Motor neuron (in vitro differentiated cells): ENCODE data around the gene ZW10. TPM values are rescaled to one million over a fixed set of nuclear protein-coding genes. Genes with fewer than 3 reads are reported as not detected.
"Not testable (repeated sequence)": the region's sequence is repeated elsewhere in the genome, so short reads cannot be mapped to it uniquely, and the experiment has no call there.

Experiments
- ATAC-seq, 8 experiments: fragments of 200-7000 bp; cut with Tn5 transposase; replicated peaks in 6 of 8; 2 replicates each; pipeline ENCODE4 v1.8.0; 2021; ENCODE audit warnings: mild to moderate bottlenecking in 8 of 8, moderate library complexity in 8 of 8
- H3K27ac ChIP-seq, 2 donors: fragments of 250-450 bp; sonication (Bioruptor Pico); 2 replicates each; pipeline ENCODE4 v1.9.0; 2021; ENCODE audit warnings: antibody characterized with exemption in 2 of 2, mild to moderate bottlenecking in 2 of 2, moderate library complexity in 1 of 2
- H3K4me1 ChIP-seq, 2 donors: fragments of 250-450 bp; sonication (Bioruptor Pico); replicated peaks in 1 of 2; 2 replicates each; pipeline ENCODE4 v1.6.1; 2021; ENCODE audit warnings: antibody characterized with exemption in 2 of 2, mild to moderate bottlenecking in 2 of 2, moderate library complexity in 1 of 2
- H3K4me3 ChIP-seq, 5 donors: fragments of 250-450 bp; sonication (Bioruptor Pico); 2 replicates each; pipeline ENCODE4 v1.9.0; 2021; ENCODE audit warnings: antibody characterized with exemption in 5 of 5, mild to moderate bottlenecking in 5 of 5, moderate library complexity in 4 of 5
- WGBS, 10 experiments: fragments of 450-650 bp; shearing (Covaris generic); methylation state at CpG; one replicate each; pipeline ENCODE4 v1.0.0; 2022; 5-methylcytosine and 5-hydroxymethylcytosine counted together
- in situ Hi-C, 9 experiments: fragments of 400-800 bp; cut with MboI; loops; one replicate each; pipeline ENCODE4 v1.15.0; 2021; ENCODE audit warnings: low sequenced_read_pairs in 9 of 9, low pct_unique_long_range_greater_than_20kb in 2 of 9; ENCODE audit not compliant: unreplicated experiment in 9 of 9
- total RNA-seq, 8 experiments: library from RNA; unstranded; fragments of 300-600 nt; gene quantifications; 2 replicates each; pipeline versions ENCODE4 v1.2.3 to v1.2.4, GENCODE V29; 2022

ZW10 gene
- total RNA-seq, 8 experiments from 2014 or later = 10.1 to 25.5 (median 17.9) TPM

DNA sequence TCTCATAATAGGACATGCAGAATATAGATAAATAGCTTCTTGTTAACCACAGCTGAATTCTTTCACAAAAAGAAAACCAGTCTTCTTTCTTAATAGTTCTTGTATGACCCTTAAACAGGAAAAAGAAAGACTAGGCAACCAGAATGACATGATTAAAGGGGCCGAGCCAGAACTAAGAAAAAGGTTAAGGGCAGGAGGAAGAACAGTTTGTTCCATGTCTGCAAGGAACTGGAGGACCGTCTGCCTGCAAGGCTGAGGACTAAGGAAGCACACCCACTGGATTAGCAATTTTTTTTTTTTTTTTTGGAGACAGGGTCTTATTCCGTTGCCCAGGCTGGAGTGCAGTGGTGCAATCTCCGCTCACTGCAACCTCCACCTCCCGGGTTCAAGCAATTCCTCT lies 41.4 kb downstream of the ZW10 start:
- Histone ChIP-seq H3K4me3 (no peak overlapping the region), H3K4me1 (peaks cover 7 to 20% of the 10 kb centered on the region in 2 donors), H3K27ac (no peak overlapping the region)
- in situ Hi-C loops = loop anchor here in 4 of 9 experiments (25.0 kb wide), 1 partner anchor 420 kb away; the partner anchor contains the start of gene TTC12 (in 4 of the 4)
- WGBS, 10 experiments = 71 to 98% (median 90%) methylated on average over 1 to 5 of the region's 5 CpGs; no CpG with 5 or more reads in 3 of the 10 experiments
- ATAC-seq = no peak

DNA sequence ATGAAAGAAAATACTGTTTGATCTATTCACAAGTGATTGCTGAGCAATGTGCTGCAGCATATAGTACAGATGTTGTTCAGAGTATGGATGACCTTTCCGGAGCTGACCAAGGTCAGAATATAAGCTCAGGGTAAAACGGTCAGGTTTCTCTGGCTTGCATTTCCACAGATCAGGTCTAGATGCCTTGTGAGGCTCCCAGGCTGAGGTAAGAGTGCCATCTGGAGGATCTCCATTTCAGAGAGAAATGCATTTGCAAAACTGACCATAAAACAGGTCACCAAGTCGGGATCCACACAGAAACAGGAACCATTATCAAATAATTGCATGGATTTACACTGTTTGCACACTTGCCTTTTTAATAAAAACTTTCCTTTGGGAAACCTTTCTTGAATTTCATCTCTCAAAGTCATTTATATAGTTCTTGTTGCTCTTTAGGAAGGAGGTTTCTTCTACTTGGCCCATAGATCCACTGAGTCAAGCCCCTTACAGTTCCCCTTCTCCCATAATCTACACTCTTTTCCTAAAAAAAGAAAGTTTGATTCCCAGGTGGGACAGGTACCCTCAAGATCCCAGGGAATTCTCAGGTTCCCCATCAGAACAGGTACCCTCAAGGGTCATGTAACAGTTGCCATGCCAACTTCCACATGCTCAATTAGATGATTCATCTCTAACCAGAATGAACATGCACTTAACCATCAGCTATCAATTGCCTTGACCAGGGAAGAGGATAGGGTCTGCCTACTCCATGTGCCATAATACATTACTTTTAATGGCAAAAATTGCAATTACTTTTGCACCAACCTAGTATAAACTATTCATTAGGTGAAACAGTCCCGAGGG lies 42.4 kb downstream of the ZW10 start:
- in situ Hi-C loops = loop anchor here in 4 of 9 experiments (25.0 kb wide), 1 partner anchor 419 kb away; the partner anchor contains the start of gene TTC12 (in 4 of the 4)
- ATAC-seq = peak; percentile 60 to 87 (median 74)
- Histone ChIP-seq H3K4me1 (peaks cover 7 to 20% of the 10 kb centered on the region in 2 donors), H3K4me3 (no peak overlapping the region), H3K27ac (no peak overlapping the region)
- 20 to 70% (median 35%) methylated on average over 1 to 4 of the region's 4 CpGs; no CpG with 5 or more reads in 2 of the 10 experiments for WGBS, 10 experiments

DNA sequence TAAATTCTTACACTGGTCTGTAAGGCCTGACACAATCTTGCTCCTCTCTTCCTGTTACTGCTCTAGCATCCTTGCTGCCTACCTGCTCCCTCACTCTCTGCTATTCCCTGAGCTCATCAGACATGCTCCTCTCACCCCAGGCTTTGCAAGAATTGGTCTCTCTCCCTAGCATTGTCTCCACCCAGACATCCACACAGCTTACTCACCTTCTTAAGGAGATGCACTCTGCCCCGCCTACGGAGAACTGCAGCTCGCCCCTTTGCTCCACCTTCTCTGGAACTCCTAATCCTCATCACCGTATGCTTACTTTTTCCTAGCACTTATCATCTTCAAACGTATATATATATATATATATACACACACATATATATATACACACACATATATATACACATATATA lies 44.0 kb downstream of the ZW10 start:
- no peak overlapping the region for H3K27ac ChIP-seq
- WGBS, 10 experiments = 0 to 87% (median 69%) methylated on average over 1 to 5 of the region's 5 CpGs; no CpG with 5 or more reads in 3 of the 10 experiments
- ATAC-seq = peak in 2 of 8 experiments; percentile 50 to 84
- no peak overlapping the region for H3K4me3 ChIP-seq
- H3K4me1 ChIP-seq = peaks cover 7 to 24% of the 10 kb centered on the region in 2 donors
- in situ Hi-C loops = loop anchor here in 4 of 9 experiments (25.0 kb wide), 1 partner anchor 417 kb away; the partner anchor contains the start of gene TTC12 (in 4 of the 4)

DNA sequence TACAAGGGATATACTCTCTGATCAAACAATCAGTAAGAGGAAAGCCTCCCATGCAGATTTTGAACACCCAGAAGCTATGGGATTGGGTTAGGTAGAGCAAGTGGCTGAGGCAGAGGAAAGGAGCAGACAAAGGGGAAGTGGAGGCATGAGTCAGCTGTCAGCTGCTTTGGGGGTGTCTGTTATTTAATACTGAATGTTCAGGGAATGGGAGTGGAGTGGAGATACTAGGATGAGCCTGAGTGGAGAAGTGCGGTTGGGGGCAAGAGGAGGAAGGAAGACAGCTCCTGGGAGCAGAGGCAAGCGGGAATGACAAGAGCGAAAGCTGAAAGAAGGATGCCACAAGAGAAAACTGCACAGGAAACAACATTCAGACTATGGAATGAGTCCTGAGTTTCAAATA lies 44.7 kb downstream of the ZW10 start:
- no peak overlapping the region for H3K27ac ChIP-seq
- H3K4me1 ChIP-seq = peaks cover 7 to 24% of the 10 kb centered on the region in 2 donors
- no peak for ATAC-seq
- no peak overlapping the region for H3K4me3 ChIP-seq
- WGBS, 10 experiments = 77 to 100% (median 100%) methylated on average over 1 to 3 of the region's 3 CpGs; no CpG with 5 or more reads in 1 of the 10 experiments
- in situ Hi-C loops = loop anchor here in 4 of 9 experiments (25.0 kb wide), 1 partner anchor 417 kb away; the partner anchor contains the start of gene TTC12 (in 4 of the 4)

DNA sequence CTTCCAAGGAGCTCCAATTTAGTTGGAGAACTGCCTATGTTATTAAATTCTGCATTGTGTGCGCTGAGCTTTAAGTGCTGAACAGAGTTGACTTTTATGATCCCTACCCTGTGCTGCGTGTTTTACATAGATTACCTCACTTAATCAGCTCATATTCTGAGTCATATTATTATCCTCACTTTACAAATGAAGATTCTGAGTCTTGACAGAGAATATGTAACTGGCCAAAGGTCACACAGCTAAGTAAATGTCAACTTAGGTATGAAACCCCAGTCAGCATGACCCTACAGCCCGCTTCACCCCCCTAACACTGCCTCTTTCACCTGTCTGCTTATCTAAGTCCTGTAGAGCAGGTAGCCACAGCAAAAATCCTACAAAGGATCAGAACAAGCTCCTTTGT lies 47.6 kb downstream of the ZW10 start:
- peak in 4 of 8 experiments; percentile 55 to 78 (median 60) for ATAC-seq
- no peak overlapping the region for H3K4me3 ChIP-seq
- in situ Hi-C loops = loop anchor here in 4 of 9 experiments (25.0 kb wide), 1 partner anchor 414 kb away; the partner anchor contains the start of gene TTC12 (in 4 of the 4)
- peaks cover 4 to 18% of the 10 kb centered on the region in 2 donors for H3K4me1 ChIP-seq
- 0 to 100% (median 96%) methylated on average over 1 to 3 of the region's 3 CpGs; no CpG with 5 or more reads in 4 of the 10 experiments for WGBS, 10 experiments
- H3K27ac ChIP-seq = no peak overlapping the region

DNA sequence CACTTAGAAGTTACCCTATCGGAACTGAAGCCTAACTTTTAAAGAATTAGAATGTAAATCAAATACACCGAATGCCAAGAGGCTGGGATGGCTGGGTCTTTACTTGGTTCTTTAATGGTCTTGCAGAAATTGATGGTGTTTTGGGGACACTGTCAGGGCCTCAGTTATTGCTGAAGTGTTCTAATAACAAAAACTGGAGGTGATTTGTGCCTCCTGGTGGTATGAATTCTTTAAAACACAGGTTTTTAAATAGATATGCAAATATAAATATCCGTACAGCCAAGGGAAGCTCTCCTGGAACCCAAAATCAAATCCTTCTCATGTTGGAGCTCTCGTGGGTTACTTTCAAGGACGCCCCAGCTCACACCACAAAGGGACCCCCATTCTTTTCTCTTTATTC lies 48.1 kb downstream of the ZW10 start:
- 67 to 100% (median 93%) methylated on average over 2 to 5 of the region's 5 CpGs for WGBS, 10 experiments
- in situ Hi-C loops = loop anchor here in 4 of 9 experiments (25.0 kb wide), 1 partner anchor 413 kb away; the partner anchor contains the start of gene TTC12 (in 4 of the 4)
- no peak for ATAC-seq

DNA sequence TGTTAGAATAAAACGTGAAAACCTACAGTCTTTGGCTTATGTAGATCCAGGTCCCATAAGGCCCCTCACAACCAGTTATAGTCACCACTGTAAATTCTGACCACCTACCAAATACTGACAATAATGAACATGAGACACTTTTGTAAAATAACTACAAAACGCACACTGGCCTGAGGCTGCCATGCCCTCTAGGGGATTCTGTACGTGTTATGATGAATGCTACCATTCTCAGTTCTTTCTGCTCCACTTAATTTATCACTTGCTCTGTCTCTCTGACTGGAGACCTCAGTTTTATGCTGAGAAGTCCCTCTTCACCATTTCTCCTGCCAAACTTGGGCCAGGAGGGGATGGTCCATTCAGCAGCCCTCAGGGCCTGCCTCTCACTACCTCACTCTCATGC lies 48.7 kb downstream of the ZW10 start:
- in situ Hi-C loops = loop anchor here in 5 of 9 experiments (25.0 kb wide), 1 partner anchor 412 kb away; the partner anchor contains the start of gene TTC12 (in 5 of the 5)
- 62 to 100% (median 83%) methylated on average over 1 to 3 of the region's 3 CpGs; no CpG with 5 or more reads in 5 of the 10 experiments for WGBS, 10 experiments
- Histone ChIP-seq H3K4me3 (no peak overlapping the region), H3K4me1 (peaks cover 0 to 15% of the 10 kb centered on the region in 2 donors), H3K27ac (no peak overlapping the region)
- ATAC-seq = no peak

More for the DNA sequence above, 48.1 kb downstream of the ZW10 start:
- peaks cover 0 to 15% of the 10 kb centered on the region in 2 donors for H3K4me1 ChIP-seq
- H3K27ac ChIP-seq = no peak overlapping the region
- no peak overlapping the region for H3K4me3 ChIP-seq

DNA sequence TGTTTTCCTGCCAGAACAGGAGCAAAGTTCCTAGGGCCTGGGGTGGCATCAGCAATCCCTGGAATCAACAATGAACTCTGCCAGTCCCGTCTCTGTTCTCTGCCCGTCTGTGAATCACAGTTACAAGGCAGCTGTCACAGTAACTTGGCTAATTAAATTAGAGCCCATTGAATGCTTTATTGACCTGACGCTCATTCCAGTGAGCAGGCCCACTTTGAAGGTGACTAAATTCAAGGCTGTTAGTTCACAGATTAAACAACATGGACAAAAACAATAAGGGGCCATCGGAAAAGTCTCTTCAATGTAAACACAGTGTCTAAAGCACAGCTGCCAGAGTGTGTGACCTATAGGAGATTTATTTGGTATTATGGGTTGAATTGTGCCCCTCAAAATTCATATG lies 49.7 kb downstream of the ZW10 start:
- peak in 3 of 8 experiments; percentile 19 to 69 (median 24) for ATAC-seq
- Histone ChIP-seq H3K4me3 (no peak overlapping the region), H3K4me1 (peaks cover 0 to 15% of the 10 kb centered on the region in 2 donors), H3K27ac (no peak overlapping the region)
- 36 to 100% (median 67%) methylated on average over 1 to 4 of the region's 4 CpGs; no CpG with 5 or more reads in 4 of the 10 experiments for WGBS, 10 experiments
- in situ Hi-C loops = loop anchor here in 1 of 9 experiments (25.0 kb wide), 1 partner anchor 411 kb away; the partner anchor contains the start of gene TTC12

DNA sequence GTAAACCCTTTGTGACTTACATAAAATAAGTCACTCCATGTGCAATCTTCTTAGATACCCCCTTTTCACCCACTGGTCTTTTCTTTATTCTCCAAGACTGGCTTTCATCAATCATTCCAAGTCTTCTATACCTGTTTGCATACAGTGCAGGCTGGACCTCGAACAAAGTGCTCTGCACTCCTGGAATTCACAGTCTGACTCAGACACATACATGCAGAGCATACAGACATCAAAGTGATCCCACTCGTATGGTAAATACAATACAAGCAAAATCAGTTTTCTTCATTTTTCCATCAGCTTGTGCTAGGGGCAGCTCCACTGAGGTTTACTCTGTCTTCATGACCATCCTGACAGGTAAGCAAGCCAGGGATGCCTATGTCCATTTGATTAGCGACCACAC lies 50.6 kb downstream of the ZW10 start:
- Histone ChIP-seq H3K4me3 (no peak overlapping the region), H3K4me1 (peaks cover 0 to 15% of the 10 kb centered on the region in 2 donors), H3K27ac (no peak overlapping the region)
- in situ Hi-C loops = loop anchor here in 1 of 9 experiments (25.0 kb wide), 1 partner anchor 411 kb away; the partner anchor contains the start of gene TTC12
- WGBS, 10 experiments = 50 to 100% (median 81%) methylated on average over 1 to 3 of the region's 3 CpGs; no CpG with 5 or more reads in 3 of the 10 experiments
- ATAC-seq = peak in 1 of 8 experiments; percentile 37

DNA sequence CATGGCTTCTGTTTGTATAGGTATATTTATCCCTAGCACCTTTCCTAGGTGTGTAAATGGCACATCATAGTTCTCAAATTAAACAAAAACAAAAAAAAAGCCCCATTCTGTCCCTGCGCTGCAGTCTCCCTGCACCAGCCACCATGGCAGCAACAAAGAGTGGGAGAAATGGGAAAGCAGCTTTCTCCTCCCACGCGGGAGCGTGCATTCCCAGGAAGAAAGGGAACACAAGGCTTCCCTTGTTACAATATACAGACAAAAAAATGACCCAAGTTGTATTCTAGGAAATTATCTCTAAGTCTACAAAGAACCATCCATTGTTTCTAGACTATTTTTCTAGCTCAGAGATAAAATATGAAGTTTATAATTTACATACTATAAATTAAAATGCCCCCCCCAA lies 51.3 kb downstream of the ZW10 start:
- no peak overlapping the region for H3K4me3 ChIP-seq
- 36 to 100% (median 96%) methylated on average over 3 to 4 of the region's 4 CpGs; no CpG with 5 or more reads in 2 of the 10 experiments for WGBS, 10 experiments
- no peak overlapping the region for H3K27ac ChIP-seq
- in situ Hi-C loops = loop anchor here in 1 of 9 experiments (25.0 kb wide), 1 partner anchor 410 kb away; the partner anchor contains the start of gene TTC12
- peaks cover 0 to 15% of the 10 kb centered on the region in 2 donors for H3K4me1 ChIP-seq
- no peak for ATAC-seq

DNA sequence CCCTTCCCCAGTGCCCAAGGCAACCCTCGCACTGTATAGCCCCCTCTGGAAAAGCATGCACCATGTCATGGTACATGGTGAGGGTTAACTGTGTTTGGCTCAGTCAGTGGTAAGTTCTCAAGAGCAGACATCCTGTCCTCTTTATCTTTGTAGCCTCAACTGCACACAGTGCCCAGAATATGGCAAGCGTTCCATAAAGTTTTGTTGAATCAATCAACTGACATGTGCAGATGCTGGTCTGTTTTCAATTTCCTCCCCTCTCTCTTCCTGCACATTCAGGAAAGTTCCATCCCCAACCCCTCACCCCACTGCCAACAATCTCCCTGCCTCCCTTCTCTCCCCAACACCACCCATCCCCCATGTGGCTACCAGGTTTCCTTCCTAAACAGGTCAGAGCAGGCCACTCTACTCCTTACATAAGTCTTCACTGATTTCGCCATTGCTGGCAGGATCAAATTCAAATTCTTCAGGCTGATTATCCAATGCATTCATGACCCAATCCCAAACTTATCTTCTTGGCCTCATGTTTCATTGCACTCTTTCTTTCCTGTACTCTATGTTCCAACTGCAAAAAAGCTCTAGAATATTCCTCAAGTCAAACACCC lies 51.9 kb downstream of the ZW10 start:
- peaks cover 0 to 15% of the 10 kb centered on the region in 2 donors for H3K4me1 ChIP-seq
- no peak overlapping the region for H3K27ac ChIP-seq
- in situ Hi-C loops = loop anchor here in 1 of 9 experiments (25.0 kb wide), 1 partner anchor 409 kb away; the partner anchor contains the start of gene TTC12
- no peak for ATAC-seq
- 50 to 100% (median 86%) methylated on average over 1 to 2 of the region's 3 CpGs; no CpG with 5 or more reads in 3 of the 10 experiments for WGBS, 10 experiments
- H3K4me3 ChIP-seq = no peak overlapping the region

DNA sequence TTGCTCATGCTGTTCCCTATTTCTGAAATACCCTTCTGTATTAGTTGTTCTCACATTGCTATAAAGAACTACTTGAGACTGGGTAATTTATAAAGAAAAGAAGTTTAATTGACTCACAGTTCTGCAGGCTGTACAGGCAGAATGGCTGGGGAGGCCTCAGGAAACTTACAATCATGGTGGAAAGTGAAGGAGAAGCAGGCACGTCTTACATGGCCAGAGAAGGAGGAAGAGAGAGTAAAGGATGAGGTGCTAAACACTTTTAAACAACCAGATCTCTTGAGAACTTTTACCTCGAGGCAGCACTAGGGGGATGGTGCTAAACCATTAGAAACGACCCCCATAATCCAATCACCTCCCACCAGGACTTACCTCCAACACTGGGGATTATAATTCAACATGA lies 53.0 kb downstream of the ZW10 start:
- not testable (repeated sequence) for H3K4me3 ChIP-seq, ATAC-seq, H3K27ac ChIP-seq
- H3K4me1 ChIP-seq = peaks cover 0 to 15% of the 10 kb centered on the region in 2 donors
- in situ Hi-C loops = loop anchor here in 1 of 9 experiments (25.0 kb wide), 1 partner anchor 408 kb away; the partner anchor contains the start of gene TTC12
- WGBS, 10 experiments = 31 to 83% (median 60%) methylated on average over 1 to 3 of the region's 3 CpGs; no CpG with 5 or more reads in 3 of the 10 experiments
